GM19328 (cell line): ENCODE measurements around the gene DCLK1.

Experiments used
- ATAC-seq: cut with Tn5 transposase; IDR thresholded peaks from one replicate; pipeline ENCODE4 v1.9.1; 2021; ENCODE audit warnings: mild to moderate bottlenecking, moderate library complexity; ENCODE audit not compliant: unreplicated experiment

Gene DCLK1

DNA sequence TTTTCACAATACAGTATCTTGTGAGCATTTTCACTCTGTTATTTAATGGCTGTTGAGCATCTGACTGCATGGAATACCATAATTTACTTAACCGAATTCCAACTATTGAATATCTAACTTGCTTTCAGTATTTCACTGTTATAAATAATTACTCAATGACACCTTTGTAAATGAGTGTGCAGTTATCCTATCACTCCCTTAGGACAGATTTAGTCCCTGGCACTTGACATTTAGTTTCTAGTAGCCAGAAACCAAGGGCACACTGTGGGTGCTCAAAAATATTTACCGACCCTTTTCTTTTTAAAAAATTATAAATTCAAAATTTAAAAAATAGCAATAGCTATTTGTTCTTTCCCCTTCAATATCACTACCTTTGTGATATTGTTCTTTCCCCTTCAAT is 258.8 kb downstream of the DCLK1 start:
- ATAC-seq: no peak

DNA sequence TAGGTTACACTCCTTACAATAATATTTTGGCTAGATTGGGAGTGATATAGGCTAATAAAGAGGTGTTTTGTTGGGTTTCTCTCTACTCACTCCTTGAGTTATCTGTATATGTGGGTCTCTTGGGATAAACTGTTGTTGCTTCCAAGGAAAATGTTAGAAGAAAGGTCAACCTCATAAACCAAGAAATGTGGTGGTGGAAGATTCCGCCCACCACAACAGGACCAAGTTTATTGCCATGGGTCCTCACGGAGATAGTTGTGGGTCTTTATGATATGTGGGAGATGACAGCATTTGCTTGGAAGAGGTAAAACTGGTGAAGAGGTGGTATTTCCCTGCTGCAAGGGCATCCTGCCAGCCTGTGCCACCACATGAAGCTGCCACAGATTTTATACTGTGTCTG is 259.6 kb downstream of the DCLK1 start:
- no peak for ATAC-seq

DNA sequence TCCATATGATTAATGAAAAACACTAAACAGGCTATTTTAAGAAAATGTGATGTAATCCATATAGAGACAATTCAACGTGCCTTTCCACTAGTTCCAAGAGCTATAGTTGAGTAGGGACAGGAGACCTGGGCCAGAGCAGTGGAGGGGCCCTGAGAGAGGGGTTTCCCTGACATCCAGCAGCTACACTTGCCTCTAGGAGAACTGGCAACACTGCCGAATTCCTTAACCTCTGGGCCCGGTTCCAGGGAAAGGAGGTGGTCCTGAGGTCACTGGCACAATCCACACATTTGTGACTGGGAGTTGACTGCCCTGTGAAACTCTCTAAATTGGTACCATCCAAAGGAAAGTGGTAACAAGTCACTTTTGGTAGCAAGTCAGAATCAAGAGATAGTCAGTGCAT is 264.4 kb downstream of the DCLK1 start:
- ATAC-seq: no peak

DNA sequence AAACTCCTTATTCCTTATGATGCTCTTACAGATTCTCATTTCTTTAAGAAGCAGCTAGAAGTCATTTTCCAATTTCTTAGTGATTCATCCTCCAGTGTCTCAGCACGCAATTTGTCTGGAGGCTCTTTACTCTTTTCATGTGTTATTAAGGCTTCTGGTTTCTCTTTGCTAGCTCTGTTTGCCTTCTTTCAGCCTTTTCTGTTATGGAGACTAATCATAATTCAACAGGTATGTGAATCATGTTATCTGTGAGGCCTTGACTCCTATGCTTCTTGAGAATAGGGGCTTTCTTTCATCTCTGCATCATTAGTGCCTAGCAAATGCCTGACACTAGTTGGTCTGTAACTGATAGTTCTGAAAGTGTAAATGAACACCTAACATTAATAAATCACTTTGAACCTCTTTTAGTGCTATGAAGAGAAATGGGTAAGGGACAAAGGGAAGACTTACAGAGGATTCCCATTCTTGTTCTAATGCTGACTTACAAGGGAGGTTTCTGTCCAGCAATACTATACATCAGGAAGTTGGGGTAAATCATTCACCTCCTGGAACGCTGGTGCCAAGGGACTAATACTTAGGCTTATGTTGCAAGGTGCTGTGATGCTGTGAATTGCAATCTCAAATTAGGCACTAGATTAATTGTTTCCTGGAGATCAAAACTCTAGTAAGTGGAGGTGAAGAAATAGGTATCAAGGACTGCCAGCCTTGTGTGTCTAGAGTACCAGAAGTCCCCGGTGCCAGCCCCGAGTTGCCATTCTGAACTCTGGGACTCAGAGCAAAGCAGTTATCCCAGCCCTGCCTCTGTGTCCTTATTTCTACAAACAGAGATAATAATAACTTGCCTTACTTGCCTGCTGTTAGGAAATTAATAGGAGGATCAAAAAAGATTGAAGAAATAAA is 265.6 kb downstream of the DCLK1 start:
- ATAC-seq: no peak

DNA sequence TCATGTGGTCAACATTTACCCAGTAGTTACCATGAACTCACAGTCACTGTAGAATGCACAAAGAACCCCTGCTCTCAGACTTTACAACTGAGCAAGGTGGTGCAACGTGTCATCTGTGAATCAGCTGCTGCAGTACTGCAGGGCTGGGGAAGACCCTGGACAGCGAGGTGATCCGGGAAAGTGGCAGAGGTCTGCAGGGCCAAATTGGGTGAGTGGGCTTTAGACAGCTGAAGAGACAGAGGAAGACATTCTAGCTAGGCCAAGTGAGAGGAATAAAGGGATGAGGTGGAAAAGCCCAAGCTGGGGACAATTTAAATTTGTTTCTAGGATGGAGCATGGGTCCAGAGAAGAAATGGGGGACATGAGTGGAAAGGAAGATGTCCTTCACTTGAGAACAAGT is 270.5 kb downstream of the DCLK1 start:
- no peak for ATAC-seq

DNA sequence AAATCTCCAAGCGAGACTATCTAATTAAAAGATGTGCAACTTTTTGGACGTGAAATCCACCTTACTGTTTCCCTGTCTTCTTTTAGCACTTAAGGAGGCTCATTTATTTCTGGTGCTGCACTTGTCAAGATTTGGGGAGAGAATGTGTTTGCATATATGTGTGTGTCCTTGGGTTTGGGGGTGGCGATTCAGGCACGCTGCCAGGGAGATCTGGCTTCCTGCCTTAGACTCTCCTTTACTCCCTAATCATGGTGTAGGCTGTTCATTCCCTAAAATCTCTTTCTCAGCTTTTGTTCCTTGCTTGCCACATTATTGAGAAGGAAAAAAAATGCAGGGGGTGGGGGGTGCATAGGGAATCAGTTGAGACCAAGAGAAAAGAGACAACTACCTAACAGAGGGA is 271.2 kb downstream of the DCLK1 start:
- ATAC-seq: no peak

DNA sequence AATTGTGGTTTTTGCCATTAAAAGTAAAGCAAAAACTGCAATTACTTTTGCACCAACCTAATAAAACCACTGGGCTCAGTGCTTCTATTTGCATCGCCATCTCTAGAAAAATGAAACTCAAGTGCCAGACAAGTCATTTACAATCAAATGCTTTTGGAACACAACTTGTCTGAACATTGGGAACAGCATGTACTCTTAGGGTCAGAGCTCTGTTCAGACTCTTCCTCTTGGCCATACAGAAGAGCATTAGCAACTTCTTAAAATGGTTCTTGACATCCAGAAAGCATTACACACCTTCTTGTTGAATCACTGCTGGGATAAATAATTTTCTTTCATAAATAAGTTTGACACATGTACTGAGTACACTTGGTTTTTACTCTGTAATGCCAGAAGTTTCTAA is 272.5 kb downstream of the DCLK1 start:
- no peak for ATAC-seq

DNA sequence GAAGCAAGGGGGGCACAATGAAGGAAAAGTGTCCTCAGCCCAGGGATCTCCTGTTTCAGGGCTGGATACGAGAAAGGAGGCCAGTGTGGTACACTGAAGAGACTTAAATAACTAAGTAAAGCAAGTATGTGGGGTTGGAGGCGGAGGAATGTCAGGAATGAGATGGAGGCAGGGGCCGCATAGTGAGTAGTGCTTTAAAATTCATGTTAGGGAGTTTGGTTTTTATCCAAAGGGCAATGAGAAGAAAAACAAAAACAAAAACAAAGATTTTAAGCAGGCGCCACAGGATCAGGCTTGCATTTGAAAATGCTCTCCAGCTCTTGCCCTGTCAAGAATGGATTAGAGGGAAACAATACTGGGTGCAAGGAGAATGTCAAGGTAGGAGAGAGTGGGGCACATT is 273.4 kb downstream of the DCLK1 start:
- ATAC-seq: no peak

DNA sequence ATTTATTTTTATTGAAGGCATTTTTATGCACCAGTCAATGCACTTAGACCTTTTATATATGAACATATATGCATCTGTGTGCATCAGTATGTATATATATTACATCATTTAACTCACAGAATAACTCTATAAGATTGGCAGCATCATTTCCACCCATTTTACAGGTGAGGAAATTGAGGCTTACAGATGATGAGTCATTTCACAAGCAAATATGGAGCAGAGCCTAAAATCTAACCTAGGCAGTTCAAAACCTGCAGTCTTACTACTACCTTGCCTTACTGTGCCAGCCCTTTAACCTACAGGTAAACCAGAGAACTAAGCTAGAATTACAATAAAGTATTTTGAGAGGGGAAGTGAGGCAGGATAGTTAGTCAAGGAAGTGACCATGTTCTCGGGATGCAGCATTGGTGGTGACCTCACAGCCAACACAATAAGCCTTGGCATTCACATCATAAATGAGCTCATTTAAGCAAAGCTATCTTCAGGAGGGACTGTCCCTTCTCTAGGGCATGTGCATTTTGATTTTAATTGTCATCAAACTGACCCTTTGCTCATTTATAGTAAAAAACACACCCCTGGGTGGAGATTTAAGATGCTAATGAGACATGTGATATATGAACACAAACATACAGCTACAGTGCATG is 274.3 kb downstream of the DCLK1 start:
- ATAC-seq: no peak

DNA sequence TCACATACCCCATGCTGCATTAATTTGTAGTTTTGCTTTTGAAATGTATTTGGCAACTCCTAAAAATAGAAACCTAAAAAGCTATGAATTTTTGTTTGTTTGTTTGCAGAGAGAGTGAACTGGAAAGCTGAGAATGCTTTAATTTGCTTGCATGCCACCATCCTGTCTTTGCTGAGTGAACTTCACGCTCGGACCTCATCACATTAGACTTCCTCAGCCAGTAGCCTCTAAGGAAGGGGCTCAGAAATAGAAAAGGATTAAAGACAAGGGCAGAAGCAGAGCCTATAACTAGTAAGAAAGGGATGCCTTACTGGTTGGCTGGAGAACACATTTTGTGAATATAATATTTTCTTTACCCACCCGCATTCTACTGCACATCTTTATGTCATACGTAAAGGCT is 275.1 kb downstream of the DCLK1 start:
- no peak for ATAC-seq

DNA sequence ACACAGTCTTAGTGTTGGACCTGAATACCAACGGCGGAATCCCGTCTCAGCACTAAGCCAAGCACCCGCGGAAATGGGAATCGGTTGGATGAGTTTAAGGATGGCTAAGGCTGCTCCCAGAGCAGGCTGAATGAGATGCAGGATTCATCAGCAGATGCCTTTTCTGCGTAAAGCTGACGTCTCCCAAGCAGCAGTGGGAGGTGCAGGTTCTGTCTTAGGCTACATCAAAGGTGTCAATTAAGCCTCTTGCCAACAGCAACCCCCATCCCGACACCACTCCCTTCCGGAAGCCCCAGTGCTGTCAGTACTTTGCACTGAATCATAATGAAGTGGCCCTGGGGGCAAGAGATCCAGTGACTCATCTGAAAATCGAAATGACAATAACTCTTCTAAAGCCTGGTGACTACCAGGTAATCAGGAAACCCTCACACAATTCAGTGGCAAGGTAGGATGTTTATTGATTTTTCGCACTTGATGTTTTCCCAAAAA is 275.6 kb downstream of the DCLK1 start:
- no peak for ATAC-seq

DNA sequence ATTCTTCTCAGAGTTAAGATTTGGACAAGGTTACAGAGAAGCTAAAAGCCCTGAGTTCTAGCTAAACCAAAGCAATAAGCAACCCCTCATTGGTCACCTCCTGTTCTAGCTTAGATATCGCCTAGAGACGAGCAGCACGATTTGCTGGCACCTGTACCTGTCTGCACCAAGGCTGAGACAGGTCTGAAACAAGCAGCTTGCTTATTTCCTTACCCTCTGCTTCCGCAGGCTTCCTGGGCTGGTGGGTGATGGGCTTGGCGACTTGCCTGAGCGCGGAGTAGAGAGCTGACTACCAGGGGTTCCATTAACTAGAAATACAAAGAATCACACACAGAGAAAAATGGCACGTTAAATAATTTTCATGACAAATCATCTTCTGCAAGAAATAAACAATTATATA is 276.9 kb downstream of the DCLK1 start:
- no peak for ATAC-seq

DNA sequence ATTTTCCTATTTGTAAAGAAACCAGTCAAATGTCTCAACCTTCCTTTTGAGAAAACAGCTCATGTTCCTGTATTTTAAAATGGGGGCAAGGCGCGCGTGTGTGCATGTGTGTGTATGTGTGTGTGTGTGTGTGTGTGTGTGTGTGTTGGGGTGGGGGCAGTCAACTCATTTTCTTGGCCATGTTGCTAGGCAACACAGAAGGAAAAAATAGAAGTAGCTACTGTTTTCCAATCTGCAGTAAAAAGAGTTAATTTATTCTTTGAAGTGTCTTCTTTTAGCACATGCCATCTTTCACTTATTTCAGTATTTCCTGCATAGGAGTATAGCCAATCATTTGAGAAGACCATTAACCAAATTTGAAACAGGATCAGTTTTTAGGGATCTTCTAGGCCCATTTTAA is 279.3 kb downstream of the DCLK1 start:
- no peak for ATAC-seq

DNA sequence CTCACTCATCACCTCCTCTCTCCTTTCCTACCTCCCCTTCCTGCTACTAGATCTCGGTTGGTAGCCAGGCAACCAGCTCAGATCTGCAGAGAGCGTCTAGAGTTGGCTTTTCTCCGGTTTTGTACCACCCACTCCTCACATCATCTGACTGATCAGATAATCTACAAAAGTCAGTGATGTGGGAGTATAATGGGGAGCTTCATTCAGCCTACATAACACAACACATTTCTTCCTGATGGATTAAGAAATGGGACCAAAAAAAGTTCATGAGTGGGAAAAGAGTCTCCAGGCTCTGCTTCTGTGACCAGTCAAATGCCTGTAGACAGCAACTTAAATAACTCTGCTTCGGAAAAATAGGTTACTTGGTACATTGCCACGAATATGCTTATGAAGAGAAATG is 279.8 kb downstream of the DCLK1 start:
- ATAC-seq: no peak

DNA sequence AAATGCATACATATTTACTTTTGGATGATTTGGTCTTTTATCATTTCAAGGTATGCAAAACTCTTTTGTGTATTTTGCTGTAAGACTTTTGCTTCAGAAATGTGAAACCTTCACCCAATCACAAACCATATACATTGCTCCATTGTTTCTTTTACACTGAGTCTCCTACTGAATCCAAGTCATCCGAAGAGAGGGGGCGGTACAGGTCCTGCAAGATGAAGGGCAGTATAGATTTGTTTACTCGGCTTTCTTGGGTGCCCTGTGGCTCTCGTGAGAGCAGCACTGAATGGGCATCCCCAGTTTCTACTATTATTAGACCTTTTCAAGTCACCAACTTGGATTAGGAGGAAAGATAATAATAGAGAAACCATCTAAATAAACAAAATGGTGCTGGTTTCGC is 280.6 kb downstream of the DCLK1 start:
- ATAC-seq: no peak

DNA sequence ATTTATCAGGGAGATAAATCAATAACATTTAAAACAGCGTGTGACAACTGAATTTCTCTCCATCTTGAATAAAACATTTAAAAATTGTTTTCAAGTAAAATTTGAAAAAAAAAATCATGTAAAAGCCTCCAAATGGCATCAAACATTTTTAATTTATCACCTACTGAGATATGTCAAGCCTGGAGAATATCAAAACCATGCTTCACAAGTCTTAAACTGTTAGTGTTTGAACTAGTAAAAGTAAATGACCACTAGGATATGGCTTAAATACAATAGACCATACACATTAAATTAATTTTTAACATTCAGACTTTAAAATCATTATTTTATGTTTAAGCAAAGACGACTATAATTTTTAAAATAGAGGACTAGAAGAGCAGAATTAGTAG is 281.9 kb downstream of the DCLK1 start:
- no peak for ATAC-seq

DNA sequence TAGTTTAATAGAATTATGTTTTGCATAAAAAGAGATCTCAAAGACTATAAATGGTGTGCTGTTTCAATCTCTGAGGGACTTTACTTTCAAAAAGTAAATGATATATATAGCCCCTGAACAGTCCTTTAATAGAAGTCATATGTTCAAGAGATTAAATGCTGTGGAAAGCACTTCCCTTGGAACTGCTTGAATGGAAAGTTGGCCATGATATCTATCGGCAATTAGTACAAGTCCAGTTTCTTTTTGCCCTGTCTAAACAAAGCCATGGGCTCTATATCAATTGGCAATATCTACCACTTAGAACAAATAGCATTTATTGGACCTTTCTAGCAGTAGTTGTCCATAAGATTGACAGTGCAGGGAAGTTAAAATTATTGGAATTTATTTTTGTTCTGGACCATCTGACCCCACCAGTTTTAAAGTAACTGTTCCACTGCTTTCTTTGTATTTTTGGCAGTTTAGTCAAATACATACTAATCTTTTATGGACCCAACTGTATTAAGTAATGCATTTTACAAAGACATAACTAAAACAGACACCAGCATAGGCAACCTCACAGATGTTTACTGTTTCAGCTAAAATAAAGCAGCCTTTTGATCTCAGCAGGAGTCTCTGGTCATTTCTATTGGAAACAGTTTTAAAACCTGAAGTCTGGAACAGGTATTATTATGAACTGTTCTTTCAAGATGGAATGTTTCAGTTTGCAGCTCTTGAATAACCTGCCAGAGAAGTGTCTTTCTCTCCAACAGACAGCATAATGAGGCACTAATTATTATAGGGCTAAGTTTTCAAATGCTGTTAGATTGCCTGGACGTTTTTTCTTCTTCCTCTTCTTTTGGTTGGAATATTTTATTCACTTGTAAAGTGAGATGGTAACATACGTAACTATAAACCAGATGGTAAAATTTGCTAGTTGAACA is 282.6 kb downstream of the DCLK1 start:
- no peak for ATAC-seq

DNA sequence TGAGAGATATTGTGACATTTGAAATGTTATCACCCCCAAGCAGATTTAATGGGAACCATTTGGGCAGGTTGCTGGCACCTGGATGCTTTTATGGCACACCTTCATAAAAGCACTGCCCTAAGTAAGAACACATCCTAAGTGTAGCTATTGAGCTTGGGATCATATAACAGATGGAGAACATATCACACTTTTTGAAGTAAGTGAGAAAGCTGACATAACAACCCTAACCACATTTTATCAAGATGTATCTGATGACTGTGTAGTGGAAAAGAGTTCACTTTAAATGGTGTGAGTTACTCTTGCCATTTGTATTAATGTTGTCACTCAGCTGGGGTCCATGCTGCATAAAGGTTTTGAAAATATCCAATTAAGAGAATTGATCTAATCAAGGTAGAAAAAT is 287.9 kb downstream of the DCLK1 start:
- no peak for ATAC-seq

DNA sequence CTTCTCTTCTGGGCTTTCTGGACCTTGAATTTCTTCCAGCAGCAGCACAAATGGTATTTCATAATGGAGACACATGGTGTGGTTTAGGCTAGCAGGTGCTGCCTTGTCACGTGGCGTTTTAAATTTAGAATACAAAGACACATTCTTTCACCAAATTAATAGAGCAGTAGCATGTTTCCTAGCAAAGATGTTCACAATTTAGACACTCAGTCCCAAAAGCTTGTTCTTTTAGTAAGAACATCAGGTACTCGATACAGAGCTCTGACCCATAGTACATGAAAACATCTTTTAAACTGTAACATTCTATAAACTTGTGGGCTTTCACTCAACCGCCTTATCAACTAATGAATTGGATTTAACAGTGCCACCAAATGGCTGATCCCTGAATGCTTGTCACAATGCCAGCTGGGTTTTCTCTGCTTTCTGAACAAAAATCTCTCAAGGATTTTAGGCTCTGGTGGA is 290.1 kb downstream of the DCLK1 start:
- ATAC-seq: no peak

DNA sequence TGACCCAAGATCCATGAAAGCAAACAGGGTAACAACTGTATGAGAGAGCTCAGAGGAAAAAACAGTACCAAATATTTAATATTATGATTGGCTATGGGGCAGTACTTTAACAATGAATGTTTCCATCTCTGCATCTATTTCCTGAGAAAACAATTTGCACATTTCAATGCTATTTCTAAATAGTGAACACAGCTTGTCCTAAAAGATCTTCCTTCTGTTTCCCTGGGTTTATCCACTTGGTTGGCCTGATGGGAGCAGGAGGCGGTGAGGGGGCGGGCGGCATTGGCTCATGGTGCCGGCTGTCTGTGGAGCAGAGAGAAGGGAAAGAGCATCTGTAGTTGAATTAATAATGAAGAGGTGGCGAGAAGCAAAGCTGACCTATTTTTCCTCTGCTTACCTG is 291.4 kb downstream of the DCLK1 start:
- ATAC-seq: no peak

DNA sequence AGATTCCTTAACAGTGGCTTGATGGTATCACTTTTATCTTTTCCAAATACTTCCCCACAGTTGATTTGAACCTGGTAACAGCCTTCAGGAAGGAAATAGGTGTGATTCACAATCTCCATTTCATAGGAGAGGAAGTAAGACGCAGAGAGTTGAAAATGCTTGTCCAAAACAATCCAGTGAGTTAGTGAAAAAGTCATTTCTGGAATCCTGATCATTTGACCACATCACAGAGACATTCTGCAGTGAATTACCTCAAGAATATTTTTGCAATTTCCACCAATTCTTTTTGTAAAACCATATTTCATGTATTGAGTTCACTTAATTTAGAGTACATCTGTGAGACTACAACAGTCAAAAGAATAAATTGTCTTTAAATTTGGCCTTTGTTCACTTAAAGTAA is 292.8 kb downstream of the DCLK1 start:
- ATAC-seq: no peak
